Neural progenitor cell (in vitro differentiated cells): ENCODE measurements around the gene TRAP1.

Experiments
- EZH2 ChIP-seq: fragments of 200-600 bp; sonication (generic); IDR thresholded peaks from 2 replicates; pipeline ENCODE4 v1.6.1; 2017; ENCODE audit warnings: antibody characterized with exemption, mild to moderate bottlenecking, moderate library complexity
- EZH2phosphoT487 ChIP-seq: fragments of 200-600 bp; sonication (generic); IDR thresholded peaks from 2 replicates; pipeline ENCODE4 v1.6.1; 2017; ENCODE audit warnings: antibody characterized with exemption
- TF ChIP-seq, protein P1 (sequence below): fragments of 200-600 bp; sonication (generic); IDR thresholded peaks from 2 replicates; pipeline ENCODE4 v1.5.1; 2017; ENCODE audit warnings: antibody characterized with exemption, mild to moderate bottlenecking

GRCh38 chr16:3716831-3717234 is 491 bp downstream of the TRAP1 start:
- TF ChIP-seq, protein P1, sequence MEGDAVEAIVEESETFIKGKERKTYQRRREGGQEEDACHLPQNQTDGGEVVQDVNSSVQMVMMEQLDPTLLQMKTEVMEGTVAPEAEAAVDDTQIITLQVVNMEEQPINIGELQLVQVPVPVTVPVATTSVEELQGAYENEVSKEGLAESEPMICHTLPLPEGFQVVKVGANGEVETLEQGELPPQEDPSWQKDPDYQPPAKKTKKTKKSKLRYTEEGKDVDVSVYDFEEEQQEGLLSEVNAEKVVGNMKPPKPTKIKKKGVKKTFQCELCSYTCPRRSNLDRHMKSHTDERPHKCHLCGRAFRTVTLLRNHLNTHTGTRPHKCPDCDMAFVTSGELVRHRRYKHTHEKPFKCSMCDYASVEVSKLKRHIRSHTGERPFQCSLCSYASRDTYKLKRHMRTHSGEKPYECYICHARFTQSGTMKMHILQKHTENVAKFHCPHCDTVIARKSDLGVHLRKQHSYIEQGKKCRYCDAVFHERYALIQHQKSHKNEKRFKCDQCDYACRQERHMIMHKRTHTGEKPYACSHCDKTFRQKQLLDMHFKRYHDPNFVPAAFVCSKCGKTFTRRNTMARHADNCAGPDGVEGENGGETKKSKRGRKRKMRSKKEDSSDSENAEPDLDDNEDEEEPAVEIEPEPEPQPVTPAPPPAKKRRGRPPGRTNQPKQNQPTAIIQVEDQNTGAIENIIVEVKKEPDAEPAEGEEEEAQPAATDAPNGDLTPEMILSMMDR: no peak
- peak; percentile 27 for TF ChIP-seq EZH2phosphoT487
- no peak for TF ChIP-seq EZH2
